ENCODE measurements around the gene KLHL6.
A peak's percentile ranks its signal among the peaks of the same experiment; 100 is the strongest.
"Not testable (repeated sequence)": the region's sequence is repeated elsewhere in the genome, so short reads cannot be mapped to it uniquely, and the experiment has no call there.

Gene KLHL6

GRCh38 chr3:183555541-183556081 lies at the start of gene KLHL6:
Gene KLHL6, minus strand, starts transcription at chr3:183555706. Its CDS starts 53 bp downstream, at chr3:183555653.
- DNase-seq (ENCODE audit: low read depth in 4 of 4, low spot score in 1 of 4) = peak in 3 of 4 experiments; percentile 41 to 60 (median 60)

- no peak for DNase-seq (ENCODE audit: low read depth in 4 of 4, low spot score in 1 of 4)
These were observed 42.5 kb upstream of the KLHL6 start for GRCh38 chr3:183597959-183598358.

- DNase-seq (ENCODE audit: low read depth in 4 of 4, low spot score in 1 of 4) = no peak
These were observed 39.1 kb upstream of the KLHL6 start for GRCh38 chr3:183594636-183595035.

DNA sequence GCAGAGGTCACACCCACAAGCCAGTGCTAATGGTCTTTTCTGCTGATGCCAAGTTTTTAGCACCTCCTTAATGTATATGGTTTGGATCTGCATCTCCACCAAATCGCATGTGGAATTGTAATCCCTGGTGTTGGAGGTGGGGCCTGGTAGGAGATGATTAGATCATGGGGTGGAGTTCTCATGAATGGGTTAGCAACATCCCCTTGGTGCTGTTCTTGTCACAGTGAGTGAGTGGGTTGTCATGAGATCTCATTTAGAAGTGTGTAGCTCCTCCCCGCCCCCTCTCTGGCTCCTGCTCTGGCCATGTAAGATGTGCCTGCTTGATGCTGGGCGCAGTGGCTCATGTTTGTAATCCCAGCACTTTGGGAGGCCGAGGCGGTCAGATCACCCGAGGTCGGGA lies 37.3 kb upstream of the KLHL6 start:
- DNase-seq (ENCODE audit: low read depth in 4 of 4, low spot score in 1 of 4) = peak in 1 of 4 experiments; percentile 4

GRCh38 chr3:183591881-183592521 lies 36.5 kb upstream of the KLHL6 start:
- no peak for DNase-seq (ENCODE audit: low read depth in 4 of 4, low spot score in 1 of 4)

GRCh38 chr3:183590442-183590841 lies 34.9 kb upstream of the KLHL6 start:
- DNase-seq (ENCODE audit: low read depth in 4 of 4, low spot score in 1 of 4) = no peak

GRCh38 chr3:183587336-183587735 lies 31.8 kb upstream of the KLHL6 start:
- DNase-seq (ENCODE audit: low read depth in 4 of 4, low spot score in 1 of 4) = no peak

DNA sequence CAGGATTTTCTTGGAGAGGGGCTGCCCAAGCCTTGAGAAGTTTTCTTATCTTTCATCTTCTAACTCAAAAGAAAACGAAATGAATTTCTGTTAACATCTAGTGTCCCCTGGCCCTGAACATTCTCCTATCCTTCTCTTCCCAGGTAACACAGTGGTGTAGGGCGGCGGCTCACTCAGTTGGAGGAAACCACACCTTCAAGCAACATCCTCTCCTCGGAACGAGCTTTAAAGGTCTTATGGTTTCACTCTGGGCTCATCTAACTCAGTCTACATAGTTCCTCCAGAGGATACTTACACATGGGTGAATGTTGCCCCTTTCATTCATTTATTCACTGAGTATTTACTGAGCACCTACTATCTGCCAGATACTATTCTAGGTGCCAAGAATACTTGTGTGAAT lies 31.0 kb upstream of the KLHL6 start:
- DNase-seq (ENCODE audit: low read depth in 4 of 4, low spot score in 1 of 4) = no peak

- no peak for DNase-seq (ENCODE audit: low read depth in 4 of 4, low spot score in 1 of 4)
These were observed 29.4 kb upstream of the KLHL6 start for GRCh38 chr3:183584914-183585280.

- DNase-seq (ENCODE audit: low read depth in 4 of 4, low spot score in 1 of 4) = no peak
These were observed 28.9 kb upstream of the KLHL6 start for GRCh38 chr3:183584246-183584913.

DNA sequence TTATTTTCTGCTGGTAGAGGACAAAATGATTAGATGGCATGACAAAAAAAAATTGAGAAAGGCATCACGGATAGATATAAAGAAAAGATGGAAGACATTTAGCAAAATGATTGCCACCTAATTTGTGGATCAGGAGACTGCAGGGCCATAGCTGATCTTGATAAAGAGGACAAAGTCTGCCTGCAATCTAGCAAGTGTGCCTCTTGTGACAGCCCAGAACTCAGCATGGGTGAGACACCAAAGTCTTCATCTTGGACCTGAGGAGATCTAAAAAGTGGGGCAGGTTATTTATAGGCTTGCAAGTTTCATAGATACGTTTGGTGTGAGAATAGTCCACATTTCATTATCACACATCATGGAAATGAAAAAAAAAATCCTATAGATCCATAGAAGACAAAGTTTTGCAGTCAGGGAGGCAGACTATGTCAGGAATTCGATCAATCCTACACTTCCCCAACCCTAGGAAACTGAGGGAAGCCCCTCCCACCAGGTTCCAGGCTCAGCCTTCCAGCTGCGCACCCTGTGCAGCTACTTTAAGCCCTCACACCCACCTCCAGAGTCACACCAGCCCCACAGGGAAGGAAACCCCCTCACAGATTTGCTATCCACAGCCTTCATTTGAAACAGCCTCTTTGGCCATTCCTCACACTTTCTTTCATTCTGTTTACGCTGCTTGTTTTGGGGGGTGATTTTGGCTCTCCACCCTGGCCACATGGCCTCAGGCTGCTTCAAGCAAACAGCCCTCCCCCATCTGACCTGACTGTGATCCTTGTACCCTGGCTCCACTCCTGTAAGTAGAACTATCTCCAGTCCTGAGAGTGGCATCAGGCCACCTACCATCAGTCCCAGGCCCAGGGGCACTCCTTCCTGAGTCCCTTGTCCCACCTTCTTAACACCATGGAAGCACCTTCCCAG lies 28.1 kb upstream of the KLHL6 start:
- DNase-seq (ENCODE audit: low read depth in 4 of 4, low spot score in 1 of 4) = no peak

- DNase-seq (ENCODE audit: low read depth in 4 of 4, low spot score in 1 of 4) = no peak
These were observed 26.7 kb upstream of the KLHL6 start for GRCh38 chr3:183582161-183582560.

DNA sequence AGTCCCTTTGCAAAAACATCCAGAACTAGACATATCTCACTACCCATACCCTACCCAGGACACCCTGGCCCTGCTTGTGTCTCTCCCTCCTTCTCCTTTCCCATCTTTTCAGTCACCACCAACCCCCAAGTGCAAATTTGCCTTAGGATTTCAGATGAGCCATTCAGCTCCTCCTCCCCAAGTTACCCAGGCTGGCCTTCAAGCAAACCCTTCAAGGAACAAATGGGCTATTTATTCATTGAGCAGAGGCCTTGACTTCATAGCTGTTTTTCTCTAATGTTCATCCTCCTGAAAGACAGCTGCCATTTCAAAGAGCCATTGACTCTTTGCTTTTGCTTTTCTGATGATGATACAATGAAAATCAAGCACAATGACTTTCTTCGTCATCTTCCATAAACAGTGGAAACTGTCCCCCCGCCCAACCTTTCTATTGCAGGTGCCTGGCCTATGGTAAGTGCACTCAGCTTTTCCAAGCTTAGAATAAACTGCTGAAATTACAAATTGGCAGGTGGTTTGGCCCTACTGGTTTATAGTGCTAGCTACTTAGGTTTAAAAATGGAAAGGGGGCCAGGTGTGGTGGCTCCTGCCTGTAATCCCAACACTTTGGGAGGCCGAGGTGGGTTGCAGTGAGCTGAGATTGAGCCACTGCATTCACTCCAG lies 26.1 kb upstream of the KLHL6 start:
- no peak for DNase-seq (ENCODE audit: low read depth in 4 of 4, low spot score in 1 of 4)

- no peak for DNase-seq (ENCODE audit: low read depth in 4 of 4, low spot score in 1 of 4)
These were observed 24.7 kb upstream of the KLHL6 start for GRCh38 chr3:183579967-183580900.

DNA sequence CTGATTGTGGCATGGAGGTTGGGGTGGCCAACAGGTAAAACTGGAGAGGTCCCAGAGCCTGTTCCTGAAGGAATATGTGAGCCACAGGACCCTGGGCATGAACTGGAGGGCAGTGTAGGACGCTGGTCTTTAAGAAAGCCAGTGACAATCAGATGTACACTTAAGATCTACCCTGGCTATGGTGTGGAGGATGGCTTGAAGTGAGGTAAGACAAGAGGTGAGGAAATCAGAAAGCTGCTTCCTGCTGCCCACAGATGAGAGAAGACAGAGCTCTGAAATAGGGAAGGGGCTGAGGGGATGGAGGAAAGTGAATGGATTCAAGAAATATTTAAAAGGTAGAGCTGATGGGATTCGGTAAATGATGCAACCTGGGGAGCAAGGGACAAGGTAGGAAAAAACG lies 22.7 kb upstream of the KLHL6 start:
- DNase-seq (ENCODE audit: low read depth in 4 of 4, low spot score in 1 of 4) = no peak

DNA sequence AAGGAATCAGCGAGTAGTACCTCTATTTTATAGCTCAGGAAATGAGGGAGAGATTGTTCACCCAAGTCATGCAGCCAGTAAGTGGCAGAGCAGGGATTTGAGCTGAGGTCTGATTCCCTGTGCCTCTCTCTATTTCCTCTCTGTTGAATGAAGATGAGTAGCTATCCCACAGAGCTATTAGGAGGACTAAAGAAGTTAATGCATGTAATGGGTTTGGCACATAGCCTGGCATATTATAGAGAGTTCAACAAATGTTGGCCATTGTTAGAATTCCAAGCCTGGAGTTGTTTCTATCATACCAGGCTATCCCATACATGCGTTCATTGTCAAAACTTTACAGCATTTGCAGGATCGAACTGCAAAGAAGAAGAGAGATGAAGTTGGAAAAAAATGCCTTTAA lies 21.8 kb upstream of the KLHL6 start:
- no peak for DNase-seq (ENCODE audit: low read depth in 4 of 4, low spot score in 1 of 4)

GRCh38 chr3:183576487-183577107 lies 21.1 kb upstream of the KLHL6 start:
- DNase-seq (ENCODE audit: low read depth in 4 of 4, low spot score in 1 of 4) = no peak

GRCh38 chr3:183572935-183573334 lies 17.4 kb upstream of the KLHL6 start:
- DNase-seq (ENCODE audit: low read depth in 4 of 4, low spot score in 1 of 4) = no peak

DNA sequence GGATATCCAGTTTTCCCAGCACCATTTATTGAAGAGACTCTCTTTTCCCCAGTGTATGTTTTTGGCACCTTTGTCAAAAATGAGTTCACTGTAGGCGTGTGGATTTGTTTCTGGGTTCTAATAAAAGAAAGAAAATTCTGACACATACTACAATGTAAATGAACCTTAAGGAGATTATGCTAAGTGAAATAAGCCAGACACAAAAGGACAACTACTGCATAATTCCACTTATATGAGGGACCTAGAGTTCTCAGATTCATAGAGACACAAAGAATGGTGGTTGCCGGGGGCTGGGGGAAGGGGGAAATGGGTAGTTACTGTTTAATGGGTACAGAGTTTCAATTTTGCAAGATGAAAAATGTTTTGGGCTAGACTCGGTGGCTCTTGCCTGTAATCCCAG lies 14.7 kb upstream of the KLHL6 start:
- not testable (repeated sequence) for DNase-seq (ENCODE audit: low read depth in 4 of 4, low spot score in 1 of 4)

DNA sequence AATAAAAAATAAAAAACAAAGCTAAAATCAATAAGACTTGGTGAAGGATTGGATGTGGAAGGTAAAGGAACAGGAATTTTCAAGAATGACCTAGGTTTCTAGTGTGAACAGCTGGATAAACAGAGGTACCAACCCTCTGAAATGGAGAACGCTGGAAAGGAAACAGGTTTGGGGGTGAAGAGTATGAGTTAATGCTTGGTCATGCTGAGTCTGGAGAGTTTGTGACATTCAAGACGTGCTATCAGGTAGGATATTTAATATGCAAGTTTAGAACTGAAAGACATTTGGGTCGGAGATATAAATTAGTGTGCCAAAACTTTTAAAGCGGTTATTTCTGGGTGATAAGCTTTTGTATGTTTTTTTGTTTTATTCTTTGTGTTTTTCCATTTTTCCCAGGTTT lies 11.4 kb upstream of the KLHL6 start:
- DNase-seq (ENCODE audit: low read depth in 4 of 4, low spot score in 1 of 4) = no peak

Data from stimulated activated CD4-positive, alpha-beta T cell treated with anti-CD3 and anti-CD28 coated beads, Interleukin-1b, Interleukin-23, amount 100 ng/mL, for 24 hours (primary cell).